Hematopoietic multipotent progenitor cell treated with erythropoietin and hydrocortisone succinate and interleukin-3 and kit ligand, for 17 days (in vitro differentiated cells): ENCODE results near the gene NRTN.
"Not testable (repeated sequence)": the region's sequence is repeated elsewhere in the genome, so short reads cannot be mapped to it uniquely, and the experiment has no call there.

Experiments used
- DNase-seq: peaks from one replicate; pipeline ENCODE4 v3.0.0-alpha.2; 2015; ENCODE audit warnings: low spot score

Gene NRTN

DNA sequence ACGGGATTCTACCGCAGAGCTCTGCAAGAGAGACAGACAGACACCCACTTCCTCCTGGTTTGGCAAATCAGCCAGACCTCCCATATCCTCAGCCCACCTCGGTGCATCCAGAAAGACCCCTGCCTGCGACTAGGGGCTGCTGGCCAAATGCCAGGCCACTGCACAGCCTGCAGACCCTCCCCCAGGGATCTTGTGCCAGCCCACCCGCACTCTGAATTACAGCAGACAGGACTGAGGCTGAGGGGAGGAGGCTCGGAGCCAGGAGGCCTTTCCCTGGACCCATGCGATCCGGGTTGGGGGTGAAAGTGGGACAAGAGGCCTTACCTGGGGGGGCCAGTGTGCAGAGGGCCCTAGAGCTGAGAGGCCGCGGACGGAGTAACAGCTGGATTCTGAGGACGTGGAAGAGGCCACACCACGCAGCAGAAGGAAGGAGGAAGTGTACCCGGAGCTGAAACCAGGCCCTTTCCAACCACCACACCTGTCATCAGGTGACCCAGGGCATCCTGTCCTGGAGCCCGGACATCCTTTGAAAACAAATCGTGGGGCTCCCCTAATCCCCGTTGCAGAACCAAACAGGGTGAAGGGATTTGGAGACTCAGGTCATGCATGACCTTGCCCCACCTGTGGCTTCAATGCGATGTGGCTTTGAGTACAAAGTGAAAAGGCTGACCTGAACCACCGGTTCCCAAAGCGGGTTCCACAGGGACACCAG is 33.6 kb downstream of the NRTN start:
- DNase-seq: no peak

GRCh38 chr19:5839065-5840017 is 34.5 kb downstream of the NRTN start, which contains the start of gene FUT6:
FUT6 (minus strand) TSS chr19:5839702; CDS start chr19:5832567, 7,135 bp downstream.
- DNase-seq: no peak

DNA sequence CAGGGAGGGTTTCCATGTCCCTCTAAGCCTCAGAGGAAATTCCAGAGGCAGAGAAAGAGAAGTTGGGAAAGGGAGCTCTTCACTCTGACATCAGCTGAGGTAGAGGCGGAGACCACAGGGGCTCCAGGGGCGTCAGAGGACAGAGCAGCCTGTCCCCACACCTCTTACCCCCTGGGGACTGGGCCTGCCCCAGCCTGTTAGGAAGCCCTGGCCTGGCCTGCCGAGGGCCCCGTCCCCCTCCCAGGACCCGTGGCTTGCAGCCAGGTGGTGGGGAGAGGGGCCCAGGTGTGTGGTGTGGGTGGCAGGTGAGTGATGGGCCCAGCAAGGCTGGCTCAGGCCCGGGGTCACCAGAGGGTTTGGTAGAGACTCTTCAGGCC is 36.9 kb downstream of the NRTN start:
- not testable (repeated sequence) for DNase-seq

- no peak for DNase-seq
Observed at GRCh38 chr19:5843295-5843927, 38.5 kb downstream of the NRTN start.

- no peak for DNase-seq
Observed at GRCh38 chr19:5844456-5845433, 39.9 kb downstream of the NRTN start.

- DNase-seq: not testable (repeated sequence)
Observed at GRCh38 chr19:5847846-5848245, 43.0 kb downstream of the NRTN start.

- DNase-seq: not testable (repeated sequence)
Observed at GRCh38 chr19:5848621-5849020, 43.8 kb downstream of the NRTN start.

GRCh38 chr19:5850189-5850588 is 45.3 kb downstream of the NRTN start:
- DNase-seq: no peak

DNA sequence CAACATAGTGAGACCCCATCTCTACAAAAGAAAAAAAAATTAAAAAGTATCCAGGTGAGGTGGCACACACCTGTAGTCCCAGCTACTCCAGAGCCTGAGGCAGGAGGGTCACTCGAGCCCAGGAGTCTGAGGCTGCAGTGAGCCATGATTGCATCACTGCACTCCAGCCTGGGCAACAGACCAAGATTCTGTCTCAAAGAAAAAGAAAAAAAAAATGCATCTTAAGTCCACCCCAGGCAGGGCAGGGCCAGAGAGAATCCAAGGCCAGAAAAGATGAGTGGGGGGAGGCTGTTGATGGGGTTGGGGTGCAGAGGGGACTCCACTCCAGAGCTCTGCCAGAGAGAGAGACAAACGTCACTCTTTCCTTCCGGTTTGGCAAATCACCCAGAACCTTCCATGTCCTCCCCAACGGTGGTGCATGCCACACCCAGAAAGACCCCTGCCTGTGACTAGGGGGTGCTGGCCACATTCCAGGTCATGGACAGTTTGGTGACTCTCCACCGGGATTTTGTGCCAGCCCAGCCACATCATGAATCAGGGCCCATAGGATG is 46.0 kb downstream of the NRTN start:
- DNase-seq: no peak

DNA sequence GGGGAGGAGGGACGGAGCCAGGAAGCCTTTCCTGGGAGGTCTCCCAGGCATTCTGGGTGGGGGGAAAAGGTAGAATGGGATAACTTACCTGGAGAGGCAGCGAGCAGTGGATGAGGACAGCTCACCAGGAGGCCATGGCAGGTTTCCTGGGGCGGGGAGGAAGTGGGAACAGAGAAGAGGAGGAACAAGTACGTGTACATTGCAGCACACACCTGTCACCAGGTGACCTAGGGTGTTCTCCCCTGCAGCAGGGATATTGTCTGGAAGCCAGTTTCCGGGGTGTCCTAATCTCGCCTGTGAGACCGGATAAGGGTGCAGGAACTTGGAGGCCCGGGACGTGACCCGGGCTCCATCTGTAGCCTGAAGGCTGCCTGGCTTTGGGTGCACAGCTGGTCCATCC is 46.4 kb downstream of the NRTN start, which contains the start of gene FUT3:
Gene FUT3 (minus strand): TSS at position 148 of the 400 bp plus-strand sequence.
- no peak for DNase-seq

GRCh38 chr19:5854121-5854520 is 49.3 kb downstream of the NRTN start:
- not testable (repeated sequence) for DNase-seq

DNA sequence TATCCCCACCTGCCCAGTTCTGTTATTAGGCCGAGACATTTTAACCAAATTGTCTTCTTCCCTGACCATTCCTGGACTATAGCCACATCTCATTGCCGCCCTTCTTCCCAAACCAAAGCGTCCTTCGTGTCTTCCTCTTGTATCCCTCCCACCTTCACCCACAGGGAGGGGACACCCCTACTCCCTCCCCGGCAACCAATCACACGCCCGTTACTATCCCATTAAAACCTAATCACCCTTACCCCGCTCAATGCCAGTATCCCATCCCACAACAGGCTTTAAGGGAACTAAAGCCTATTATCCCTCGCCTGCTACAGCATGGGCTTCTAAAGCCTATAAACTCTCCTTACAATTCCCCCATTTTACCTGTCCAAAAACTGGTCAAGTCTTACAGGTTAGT is 50.3 kb downstream of the NRTN start:
- not testable (repeated sequence) for DNase-seq

DNA sequence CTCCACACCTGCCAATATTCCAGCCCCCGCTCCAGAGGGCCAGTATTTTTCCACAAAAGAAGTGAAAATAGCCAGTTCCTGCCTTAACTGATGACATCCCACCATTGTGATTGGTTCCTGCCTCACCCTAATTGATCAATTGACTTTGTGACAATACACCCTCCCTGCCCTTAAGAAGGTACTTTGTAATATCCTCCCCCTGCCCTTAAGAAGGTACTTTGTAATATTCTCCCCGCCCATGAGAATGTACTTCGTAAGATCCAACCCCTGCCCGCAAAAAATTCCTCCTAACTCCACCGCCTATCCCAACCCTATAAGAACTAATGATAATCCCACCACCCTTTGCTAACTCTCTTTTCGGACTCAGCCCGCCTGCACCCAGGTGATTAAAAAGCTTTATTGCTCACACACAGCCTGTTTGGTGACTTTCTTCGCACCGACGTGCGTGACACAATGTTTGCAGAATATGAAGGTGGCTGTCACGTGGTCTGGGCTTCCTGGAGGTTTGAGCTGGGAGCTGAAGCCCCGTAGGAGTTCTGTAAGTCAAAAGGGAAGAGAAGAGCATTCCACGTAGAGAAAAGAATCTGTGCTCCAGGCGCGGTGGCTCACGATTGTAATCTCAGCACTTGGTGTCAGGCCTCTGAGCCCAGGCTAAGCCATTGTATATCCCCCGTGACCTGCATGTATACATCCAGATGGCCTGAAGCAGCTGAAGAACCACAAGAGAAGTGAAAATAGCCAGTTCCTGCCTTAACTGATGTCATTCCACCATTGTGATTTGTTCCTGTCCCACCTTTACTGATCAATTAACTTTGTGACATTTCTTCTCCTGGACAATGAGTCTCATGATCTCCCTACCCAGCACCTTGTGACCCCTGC is 52.6 kb downstream of the NRTN start:
- DNase-seq: no peak

GRCh38 chr19:5863030-5863665 is 58.3 kb downstream of the NRTN start:
- no peak for DNase-seq

DNA sequence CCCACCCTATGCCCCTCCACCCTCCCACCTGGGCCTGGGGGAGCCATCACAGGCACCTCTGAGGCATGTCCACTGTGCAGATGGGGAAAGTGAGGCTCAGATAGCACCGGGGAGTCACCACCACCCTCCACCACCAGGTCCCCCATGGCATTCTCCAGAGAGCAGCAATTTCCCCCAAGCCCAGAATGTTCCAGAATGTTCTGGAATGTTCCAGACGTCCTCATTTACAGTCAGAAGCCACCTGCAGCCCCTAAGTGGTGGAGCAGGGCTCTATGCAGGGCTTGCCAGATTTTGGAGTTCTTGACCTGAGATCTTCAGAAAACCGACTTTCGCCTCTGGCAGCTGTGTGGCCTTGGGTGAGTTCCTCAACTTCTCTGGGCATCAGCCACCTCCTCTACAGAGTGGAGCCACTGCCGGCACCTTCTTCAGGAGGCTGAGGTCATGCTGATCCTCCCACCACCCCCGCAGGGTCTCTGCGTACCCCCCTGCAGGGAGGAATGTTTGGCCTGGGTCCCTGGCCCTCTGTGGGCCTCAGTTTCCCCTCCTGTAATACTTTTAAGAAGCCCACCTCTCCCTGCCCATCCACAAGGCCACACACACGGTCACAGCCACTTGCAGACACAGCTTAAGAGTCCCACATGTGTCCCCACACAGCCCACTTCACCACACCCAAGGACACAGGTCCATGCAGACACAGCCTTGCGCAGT is 59.3 kb downstream of the NRTN start:
- DNase-seq: no peak

DNA sequence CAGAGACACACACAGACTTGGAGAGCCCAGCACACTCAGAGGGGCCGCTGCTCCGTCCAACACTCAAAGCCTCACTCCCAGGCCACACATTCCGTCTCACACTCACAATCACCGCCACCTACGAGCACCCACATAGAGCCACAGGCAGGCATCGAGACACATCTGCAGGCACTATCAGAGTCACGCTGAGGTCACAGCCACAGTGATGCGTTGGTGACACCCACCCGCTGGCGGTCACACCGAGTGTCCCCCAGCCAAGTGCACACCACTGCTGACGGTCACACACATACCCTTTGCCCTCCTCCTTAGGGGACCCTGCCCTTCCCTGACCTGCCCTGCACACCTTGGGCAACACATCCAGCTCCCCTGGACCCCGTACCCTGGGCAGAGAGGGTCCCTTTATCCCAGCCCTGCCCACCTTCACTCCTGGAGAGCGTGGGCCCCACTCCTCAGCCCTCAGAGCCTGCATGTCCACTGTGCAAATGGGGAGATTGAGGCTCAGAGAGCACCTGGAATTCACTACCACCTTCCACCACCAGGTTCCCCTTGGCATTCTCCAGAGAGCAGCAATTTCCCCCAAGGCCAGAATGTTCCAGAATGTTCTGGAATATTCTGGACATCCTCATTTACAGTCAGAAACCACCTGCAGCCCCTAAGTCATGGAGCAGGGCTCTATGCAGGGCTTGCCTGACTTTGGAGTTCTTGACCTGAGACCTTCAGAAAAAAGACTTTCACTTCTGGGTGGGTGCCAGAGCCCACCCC is 60.0 kb downstream of the NRTN start:
- DNase-seq: peak; percentile 10

GRCh38 chr19:5865772-5866171 is 60.9 kb downstream of the NRTN start:
- no peak for DNase-seq
